GM12878 (cell line): ENCODE data around the gene RHBDF2. TPM values are rescaled to one million over a fixed set of nuclear protein-coding genes. Genes with fewer than 3 reads are reported as not detected.

Experiments used
- ATAC-seq: fragments of 200-7000 bp; cut with Tn5 transposase; 3 replicates; pipeline ENCODE4 v1.9.1; 2020; ENCODE audit warnings: mild to moderate bottlenecking, moderate library complexity
- BruUV-seq: library from RNA; stranded (reverse); fragments of 400-500 nt; replicated peaks from 2 replicates; lab custom pipeline; 2021; lab: Mats Ljungman, UMichigan
- CTCF ChIA-PET: fragments of 300-600 bp; sonication (Branson Sonifier 250); formaldehyde crosslinking; extraction: SDS; loops from one replicate; lab custom pipeline; 2021; ENCODE audit warnings: inconsistent platforms; lab: Yijun Ruan, JAX
- POLR2A ChIA-PET: fragments of 350-600 bp; formaldehyde crosslinking; extraction: SDS; loops from one replicate; lab custom pipeline; 2021; ENCODE audit warnings: inconsistent platforms; lab: Charles Lee
- RAD21 ChIA-PET: fragments of 300-600 bp; sonication (Branson Sonifier 250); formaldehyde crosslinking; loops from one replicate; lab custom pipeline; 2023; ENCODE audit warnings: antibody characterized with exemption; ENCODE audit not compliant: unreplicated experiment; lab: Charles Lee
- SMC1A ChIA-PET: fragments of 300-600 bp; sonication (Branson Sonifier 250); formaldehyde crosslinking; loops from one replicate; lab custom pipeline; 2023; ENCODE audit not compliant: unreplicated experiment, uncharacterized antibody; lab: Charles Lee
- DNase-seq: peaks from one replicate; pipeline ENCODE4 v3.0.0-alpha.2; 2011; ENCODE audit warnings: low read depth, low spot score
- FAIRE-seq: peaks from 3 replicates; lab custom pipeline; 2011; peaks lifted over from hg19 to GRCh38; lab: Jason Lieb, UNC
- H2AFZ ChIP-seq: 2 replicates; pipeline ENCODE4 v1.6.0; 2011; ENCODE audit warnings: low read depth, low read length, control low read depth; ENCODE audit not compliant: control insufficient read depth
- H3K27ac ChIP-seq: 2 replicates; pipeline ENCODE4 v1.5.1; 2011; ENCODE audit warnings: control low read depth; ENCODE audit not compliant: control insufficient read depth, insufficient read depth
- H3K27me3 ChIP-seq, 2 experiments: replicated peaks in 1 of 2; 2 replicates each; pipeline versions ENCODE4 v1.6.0 to v1.6.1; 2011; ENCODE audit warnings: low read length in 1 of 2; ENCODE audit not compliant: control insufficient read depth in 2 of 2, insufficient read depth in 2 of 2
- H3K36me3 ChIP-seq, 2 experiments: 2 replicates each; pipeline ENCODE4 v1.5.1; 2011; ENCODE audit warnings: low read length in 1 of 2; ENCODE audit not compliant: control insufficient read depth in 2 of 2, insufficient read depth in 2 of 2
- H3K4me1 ChIP-seq: 2 replicates; pipeline ENCODE4 v1.6.1; 2011; ENCODE audit warnings: mild to moderate bottlenecking, low read length, moderate library complexity, mixed read lengths; ENCODE audit not compliant: control insufficient read depth, insufficient read depth
- H3K4me2 ChIP-seq: 2 replicates; pipeline ENCODE4 v1.6.0; 2011; ENCODE audit warnings: control low read depth; ENCODE audit not compliant: control insufficient read depth, insufficient read depth
- H3K4me3 ChIP-seq: fragments of 200-600 bp; sonication (generic); 2 replicates; pipeline ENCODE4 v1.5.1; 2016
- H3K79me2 ChIP-seq: 2 replicates; pipeline ENCODE4 v1.6.0; 2011; ENCODE audit warnings: low read length; ENCODE audit not compliant: control insufficient read depth, insufficient read depth
- H3K9ac ChIP-seq: 2 replicates; pipeline ENCODE4 v1.8.0; 2011; ENCODE audit warnings: low read length, control low read depth, mixed read lengths; ENCODE audit not compliant: control insufficient read depth, insufficient read depth
- H3K9me3 ChIP-seq: replicated peaks from 3 replicates; pipeline ENCODE4 v1.5.1; 2011; ENCODE audit warnings: mild to moderate bottlenecking, low read length; ENCODE audit not compliant: control insufficient read depth, insufficient read depth
- H4K20me1 ChIP-seq: 2 replicates; pipeline ENCODE4 v1.6.0; 2011; ENCODE audit not compliant: control insufficient read depth, insufficient read depth
- CBX5 ChIP-seq: sonication (generic); IDR thresholded peaks from 2 replicates; pipeline ENCODE4 v1.6.1; 2016; ENCODE audit warnings: low read depth, moderate library complexity, mild to moderate bottlenecking, inconsistent platforms
- CREB1 ChIP-seq: IDR thresholded peaks from 2 replicates; pipeline ENCODE4 v1.6.1; 2012; ENCODE audit warnings: low read depth, mild to moderate bottlenecking, inconsistent platforms
- EZH2 ChIP-seq: IDR thresholded peaks from 2 replicates; pipeline ENCODE4 v1.6.1; 2012; ENCODE audit warnings: low read depth, mild to moderate bottlenecking, control low read depth, inconsistent platforms, low read length, borderline replicate concordance; ENCODE audit not compliant: control insufficient read depth
- SRF ChIP-seq, 2 experiments: IDR thresholded peaks; 2 replicates each; pipeline ENCODE4 v1.6.1; 2011; ENCODE audit warnings: low read depth in 2 of 2, low read length in 2 of 2, mild to moderate bottlenecking in 1 of 2, moderate library complexity in 1 of 2
- STAT3 ChIP-seq: IDR thresholded peaks from 2 replicates; pipeline ENCODE4 v1.6.1; 2011; ENCODE audit warnings: low read depth, low read length, improper control_type of control experiment
- TCF7 ChIP-seq: IDR thresholded peaks from 2 replicates; pipeline ENCODE4 v1.6.1; 2014; ENCODE audit warnings: antibody characterized with exemption, borderline replicate concordance
- whole genome bisulfite sequencing: methylation state at CpG from one replicate; pipeline ENCODE4 v1.1.6; 2016; ENCODE audit warnings: low lambda C conversion rate; ENCODE audit not compliant: insufficient replicate concordance, insufficient coverage; ENCODE audit errors: missing lambda C conversion rate; 5-methylcytosine and 5-hydroxymethylcytosine counted together
- in situ Hi-C: fragments of 300-500 bp; cut with MboI; formaldehyde crosslinking; loops from 9 replicates; pipeline ENCODE4 v1.14.3; 2018; ENCODE audit warnings: mixed read lengths
- intact Hi-C: fragments of 100-400 bp; cut with micrococcal nuclease; formaldehyde crosslinking; loops from one replicate; pipeline ENCODE4 v1.14.2; 2022; ENCODE audit not compliant: unreplicated experiment
- polyA plus RNA-seq, 11 experiments: library from polyadenylated mRNA; depleted of rRNA in 4 of 11; unstranded in 6 of 11; stranded (reverse) in 5 of 11; fragments of >200 nt; fragmentation: Nextera tagmentation in 4 of 11; fragmentation: Illumina TruSeq in 1 of 11; extraction: Ambion mirVana in 4 of 11; extraction: Trizol in 1 of 11; gene quantifications; 1 replicate in 1 of 11; 2 replicates in 10 of 11; pipeline versions ENCODE4 v1.2.1 to v1.2.3, GENCODE V29; 2011 to 2016; ENCODE audit warnings: inconsistent platforms in 2 of 11, missing spikeins in 2 of 11, low read depth in 1 of 11
- total RNA-seq, 4 experiments: library from RNA; depleted of rRNA in 3 of 4; stranded (reverse); fragments of >200 nt in 3 of 4; fragmentation: Illumina TruSeq in 1 of 4; extraction: Trizol in 1 of 4; gene quantifications; 2 replicates each; pipeline versions ENCODE4 v1.2.1 to v1.2.3, GENCODE V29; 2013 to 2021
- TF ChIP-seq, protein P1 (sequence below): fragments of 150-350 bp; IDR thresholded peaks from 2 replicates; pipeline ENCODE4 v1.6.1; 2014; ENCODE audit warnings: mild to moderate bottlenecking, low read depth, low read length
- TF ChIP-seq, protein P2 (sequence below): fragments of 450-650 bp; IDR thresholded peaks from 2 replicates; pipeline ENCODE4 v1.6.1; 2016; ENCODE audit warnings: mild to moderate bottlenecking
- TF ChIP-seq, protein P3 (sequence below): fragments of 450-650 bp; IDR thresholded peaks from 2 replicates; pipeline ENCODE4 v1.6.1; 2018; ENCODE audit warnings: mild to moderate bottlenecking, low read depth, moderate library complexity; ENCODE audit not compliant: partially characterized antibody
- TF ChIP-seq, protein P4 (sequence below): IDR thresholded peaks from 2 replicates; pipeline ENCODE4 v1.6.1; 2011; ENCODE audit warnings: low read depth, low read length, improper control_type of control experiment, borderline replicate concordance
- TF ChIP-seq, protein P5 (sequence below): fragments of 450-650 bp; IDR thresholded peaks from 2 replicates; pipeline ENCODE4 v1.6.1; 2018; ENCODE audit warnings: borderline replicate concordance, mild to moderate bottlenecking; ENCODE audit not compliant: partially characterized antibody

RHBDF2 gene
- total and polyA plus RNA-seq, 10 of the 15 experiments (the other 5 are each of a cell fraction or from before 2014, with no cell fraction given): 0.97 to 43.0 (median 18.7) TPM

DNA sequence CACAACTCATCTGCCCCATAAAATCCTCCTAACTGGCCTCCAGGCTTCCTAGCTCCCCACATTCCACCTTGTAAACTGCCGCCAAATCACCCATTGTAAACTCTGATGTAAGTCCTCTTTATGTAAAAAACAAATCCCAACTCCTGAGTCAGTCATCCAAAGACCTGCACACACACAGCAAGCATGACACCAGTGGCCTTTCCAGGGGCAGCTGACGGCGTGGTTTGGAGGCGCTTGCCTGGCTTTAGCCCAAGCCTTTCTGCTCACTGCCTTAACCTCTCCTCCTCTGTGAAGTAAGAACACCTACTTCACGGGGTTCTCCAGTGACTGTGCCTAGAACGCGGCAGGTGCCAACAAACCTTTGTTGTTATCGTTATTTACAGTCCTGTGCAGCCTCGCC is 62.3 kb downstream of the RHBDF2 start (continued):
- TF ChIP-seq, protein P1, sequence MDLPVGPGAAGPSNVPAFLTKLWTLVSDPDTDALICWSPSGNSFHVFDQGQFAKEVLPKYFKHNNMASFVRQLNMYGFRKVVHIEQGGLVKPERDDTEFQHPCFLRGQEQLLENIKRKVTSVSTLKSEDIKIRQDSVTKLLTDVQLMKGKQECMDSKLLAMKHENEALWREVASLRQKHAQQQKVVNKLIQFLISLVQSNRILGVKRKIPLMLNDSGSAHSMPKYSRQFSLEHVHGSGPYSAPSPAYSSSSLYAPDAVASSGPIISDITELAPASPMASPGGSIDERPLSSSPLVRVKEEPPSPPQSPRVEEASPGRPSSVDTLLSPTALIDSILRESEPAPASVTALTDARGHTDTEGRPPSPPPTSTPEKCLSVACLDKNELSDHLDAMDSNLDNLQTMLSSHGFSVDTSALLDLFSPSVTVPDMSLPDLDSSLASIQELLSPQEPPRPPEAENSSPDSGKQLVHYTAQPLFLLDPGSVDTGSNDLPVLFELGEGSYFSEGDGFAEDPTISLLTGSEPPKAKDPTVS: no peak
- TF ChIP-seq EZH2: no peak
- no peak for TF ChIP-seq SRF (IDR thresholded peaks at IDR 0.05; ENCODE audit: low read depth in 2 of 2, low read length in 2 of 2)

DNA sequence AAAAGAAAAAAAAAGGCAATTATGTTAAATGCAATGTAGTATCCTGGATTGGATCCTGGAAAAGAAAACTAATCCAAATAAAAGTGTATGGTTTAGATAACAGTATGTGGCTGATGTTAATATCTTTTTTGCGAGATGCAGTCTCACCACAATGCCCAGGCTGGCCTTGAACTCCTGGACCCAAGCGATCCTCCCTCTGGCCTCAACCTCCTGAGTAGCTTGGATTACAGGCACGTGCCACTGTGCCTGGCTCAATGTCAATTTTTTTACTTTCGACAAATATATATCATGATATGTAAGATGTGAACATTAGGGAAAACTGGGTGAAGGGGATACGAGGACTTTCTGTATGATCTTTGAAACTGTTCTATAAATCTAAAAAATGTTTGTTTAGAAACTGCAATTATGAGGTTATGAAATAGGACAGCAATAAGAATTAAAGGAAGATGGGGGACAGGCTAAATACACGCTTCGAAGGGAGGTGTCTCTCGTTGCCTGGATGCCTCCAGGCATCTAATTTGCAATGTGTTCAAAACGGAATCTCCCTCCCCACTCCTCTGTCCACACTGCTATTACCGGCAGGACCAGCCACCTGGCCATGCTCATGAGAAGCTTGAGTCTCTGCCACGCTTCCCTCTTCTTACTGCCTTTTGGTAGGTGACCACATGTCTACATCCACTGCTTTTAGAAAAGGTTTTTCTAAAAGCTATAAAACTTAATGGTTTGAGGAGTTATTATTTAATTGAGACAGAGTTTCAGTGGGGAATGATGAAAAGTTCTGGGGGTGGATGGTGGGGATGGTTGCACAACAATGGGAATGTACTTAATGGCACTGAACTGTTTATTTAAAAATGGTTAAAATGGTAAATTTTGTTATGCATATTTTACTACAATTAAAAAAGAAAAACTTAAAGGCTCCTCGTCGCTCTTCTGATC is 63.5 kb downstream of the RHBDF2 start:
- ChIA-PET RAD21 (no interaction called here), SMC1A (interaction anchor here (1.6 to 1.8 kb wide), 2 partner anchors 11 to 29 kb away, joined by 3 to 5 read pairs; partner anchors contain the start of gene AANAT), POLR2A (no interaction called here), CTCF (interaction anchor here (0.8 kb wide), 1 partner anchor 136 kb away, joined by 3 read pairs; no protein-coding TSS in a partner anchor)
- Histone ChIP-seq H3K79me2 (peaks cover 52% of the 10 kb centered on the region), H3K4me1 (peaks cover 23% of the 10 kb centered on the region), H3K9me3 (no peaks in the 10 kb centered on the region), H3K4me3 (no peak overlapping the region), H4K20me1 (no peaks in the 10 kb centered on the region), H3K27ac (no peak overlapping the region), H2AFZ (no peak overlapping the region), H3K4me2 (no peak overlapping the region), H3K9ac (no peak overlapping the region), H3K36me3 (peaks cover 0 to 7% of the 10 kb centered on the region in 2 experiments; a peak in 2 of 4 replicates), H3K27me3 (no peaks in the 10 kb centered on the region)
- intact Hi-C loops (no loop called here), in situ Hi-C loops (no loop called here)
- WGBS: 80% methylated on average over 13 of the region's 13 CpGs
- ATAC-seq (no peak), FAIRE-seq (no peak), DNase-seq (no peak)
- no TSS peak for BruUV-seq
- TF ChIP-seq, protein P2, sequence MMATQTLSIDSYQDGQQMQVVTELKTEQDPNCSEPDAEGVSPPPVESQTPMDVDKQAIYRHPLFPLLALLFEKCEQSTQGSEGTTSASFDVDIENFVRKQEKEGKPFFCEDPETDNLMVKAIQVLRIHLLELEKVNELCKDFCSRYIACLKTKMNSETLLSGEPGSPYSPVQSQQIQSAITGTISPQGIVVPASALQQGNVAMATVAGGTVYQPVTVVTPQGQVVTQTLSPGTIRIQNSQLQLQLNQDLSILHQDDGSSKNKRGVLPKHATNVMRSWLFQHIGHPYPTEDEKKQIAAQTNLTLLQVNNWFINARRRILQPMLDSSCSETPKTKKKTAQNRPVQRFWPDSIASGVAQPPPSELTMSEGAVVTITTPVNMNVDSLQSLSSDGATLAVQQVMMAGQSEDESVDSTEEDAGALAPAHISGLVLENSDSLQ: no peak
- TF ChIP-seq, protein P3, sequence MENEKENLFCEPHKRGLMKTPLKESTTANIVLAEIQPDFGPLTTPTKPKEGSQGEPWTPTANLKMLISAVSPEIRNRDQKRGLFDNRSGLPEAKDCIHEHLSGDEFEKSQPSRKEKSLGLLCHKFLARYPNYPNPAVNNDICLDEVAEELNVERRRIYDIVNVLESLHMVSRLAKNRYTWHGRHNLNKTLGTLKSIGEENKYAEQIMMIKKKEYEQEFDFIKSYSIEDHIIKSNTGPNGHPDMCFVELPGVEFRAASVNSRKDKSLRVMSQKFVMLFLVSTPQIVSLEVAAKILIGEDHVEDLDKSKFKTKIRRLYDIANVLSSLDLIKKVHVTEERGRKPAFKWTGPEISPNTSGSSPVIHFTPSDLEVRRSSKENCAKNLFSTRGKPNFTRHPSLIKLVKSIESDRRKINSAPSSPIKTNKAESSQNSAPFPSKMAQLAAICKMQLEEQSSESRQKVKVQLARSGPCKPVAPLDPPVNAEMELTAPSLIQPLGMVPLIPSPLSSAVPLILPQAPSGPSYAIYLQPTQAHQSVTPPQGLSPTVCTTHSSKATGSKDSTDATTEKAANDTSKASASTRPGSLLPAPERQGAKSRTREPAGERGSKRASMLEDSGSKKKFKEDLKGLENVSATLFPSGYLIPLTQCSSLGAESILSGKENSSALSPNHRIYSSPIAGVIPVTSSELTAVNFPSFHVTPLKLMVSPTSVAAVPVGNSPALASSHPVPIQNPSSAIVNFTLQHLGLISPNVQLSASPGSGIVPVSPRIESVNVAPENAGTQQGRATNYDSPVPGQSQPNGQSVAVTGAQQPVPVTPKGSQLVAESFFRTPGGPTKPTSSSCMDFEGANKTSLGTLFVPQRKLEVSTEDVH: no peak
- TF ChIP-seq, protein P4, sequence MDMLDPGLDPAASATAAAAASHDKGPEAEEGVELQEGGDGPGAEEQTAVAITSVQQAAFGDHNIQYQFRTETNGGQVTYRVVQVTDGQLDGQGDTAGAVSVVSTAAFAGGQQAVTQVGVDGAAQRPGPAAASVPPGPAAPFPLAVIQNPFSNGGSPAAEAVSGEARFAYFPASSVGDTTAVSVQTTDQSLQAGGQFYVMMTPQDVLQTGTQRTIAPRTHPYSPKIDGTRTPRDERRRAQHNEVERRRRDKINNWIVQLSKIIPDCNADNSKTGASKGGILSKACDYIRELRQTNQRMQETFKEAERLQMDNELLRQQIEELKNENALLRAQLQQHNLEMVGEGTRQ: no peak
- TF ChIP-seq TCF7 (no peak), STAT3 (no peak), CBX5 (no peak), CREB1 (no peak)
- TF ChIP-seq, protein P5, sequence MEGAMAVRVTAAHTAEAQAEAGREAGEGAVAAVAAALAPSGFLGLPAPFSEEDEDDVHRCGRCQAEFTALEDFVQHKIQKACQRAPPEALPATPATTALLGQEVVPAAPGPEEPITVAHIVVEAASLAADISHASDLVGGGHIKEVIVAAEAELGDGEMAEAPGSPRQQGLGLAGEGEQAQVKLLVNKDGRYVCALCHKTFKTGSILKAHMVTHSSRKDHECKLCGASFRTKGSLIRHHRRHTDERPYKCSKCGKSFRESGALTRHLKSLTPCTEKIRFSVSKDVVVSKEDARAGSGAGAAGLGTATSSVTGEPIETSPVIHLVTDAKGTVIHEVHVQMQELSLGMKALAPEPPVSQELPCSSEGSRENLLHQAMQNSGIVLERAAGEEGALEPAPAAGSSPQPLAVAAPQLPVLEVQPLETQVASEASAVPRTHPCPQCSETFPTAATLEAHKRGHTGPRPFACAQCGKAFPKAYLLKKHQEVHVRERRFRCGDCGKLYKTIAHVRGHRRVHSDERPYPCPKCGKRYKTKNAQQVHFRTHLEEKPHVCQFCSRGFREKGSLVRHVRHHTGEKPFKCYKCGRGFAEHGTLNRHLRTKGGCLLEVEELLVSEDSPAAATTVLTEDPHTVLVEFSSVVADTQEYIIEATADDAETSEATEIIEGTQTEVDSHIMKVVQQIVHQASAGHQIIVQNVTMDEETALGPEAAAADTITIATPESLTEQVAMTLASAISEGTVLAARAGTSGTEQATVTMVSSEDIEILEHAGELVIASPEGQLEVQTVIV: no peak
